Stimulated activated CD4-positive, alpha-beta T cell treated with anti-CD3 and anti-CD28 coated beads, Interleukin-15, amount 100 ng/mL, for 48 hours (primary cell): ENCODE results near the gene TDRD15.
"Not testable (repeated sequence)": the region's sequence is repeated elsewhere in the genome, so short reads cannot be mapped to it uniquely, and the experiment has no call there.

Experiments used
- DNase-seq, 2 donors: peaks; one replicate each; pipeline ENCODE4 v3.0.0-alpha.2; 2020; ENCODE audit warnings: low read depth in 2 of 2

TDRD15 gene

GRCh38 chr2:21146638-21147037 is 22.9 kb downstream of the TDRD15 start:
- DNase-seq: no peak

GRCh38 chr2:21148718-21149117 is 24.9 kb downstream of the TDRD15 start:
- DNase-seq: no peak

- not testable (repeated sequence) for DNase-seq
These were observed 27.5 kb downstream of the TDRD15 start for GRCh38 chr2:21151234-21151633.

- DNase-seq: no peak
These were observed 31.8 kb downstream of the TDRD15 start for GRCh38 chr2:21155365-21156136.

- no peak for DNase-seq
These were observed 37.4 kb downstream of the TDRD15 start for GRCh38 chr2:21161122-21161521.

- DNase-seq: no peak
These were observed 38.3 kb downstream of the TDRD15 start for GRCh38 chr2:21161832-21162614.

- no peak for DNase-seq
These were observed 38.8 kb downstream of the TDRD15 start for GRCh38 chr2:21162615-21162878.

- no peak for DNase-seq
These were observed 39.4 kb downstream of the TDRD15 start for GRCh38 chr2:21163213-21163612.

GRCh38 chr2:21165350-21165749 is 41.6 kb downstream of the TDRD15 start:
- DNase-seq: no peak

GRCh38 chr2:21175895-21176646 is 52.3 kb downstream of the TDRD15 start:
- DNase-seq: no peak

- no peak for DNase-seq
These were observed 58.2 kb downstream of the TDRD15 start for GRCh38 chr2:21181957-21182356.

- no peak for DNase-seq
These were observed 59.5 kb downstream of the TDRD15 start for GRCh38 chr2:21183306-21183705.

- no peak for DNase-seq
These were observed 60.0 kb downstream of the TDRD15 start for GRCh38 chr2:21183726-21184125.

- DNase-seq: no peak
These were observed 67.8 kb downstream of the TDRD15 start for GRCh38 chr2:21191535-21191934.
